ENCODE results near the gene CDK14.

CDK14 gene

DNA sequence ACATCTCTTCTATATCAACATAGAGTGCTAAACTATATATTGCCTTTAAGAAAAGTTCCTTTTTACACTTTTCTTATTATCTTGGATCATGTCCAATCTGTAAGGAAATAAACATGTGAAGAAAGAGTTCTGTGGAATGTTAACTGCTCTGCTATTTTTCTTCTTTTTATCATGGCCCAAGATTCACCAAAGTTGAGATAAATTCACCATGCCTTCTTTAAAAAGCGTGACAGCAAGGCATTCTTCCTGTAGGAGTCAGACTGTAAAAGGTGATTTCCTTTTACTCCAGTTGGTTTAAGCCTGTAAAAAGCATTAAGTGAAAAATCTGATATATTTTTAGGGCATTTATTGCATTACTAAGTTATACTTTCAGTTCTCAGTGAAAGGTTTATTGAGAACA is 502.4 kb downstream of the CDK14 start:
- Histone ChIP-seq H4K91ac (ENCODE audit: low read depth, low read length) (no peak overlapping the region), H3K9me3 (ENCODE audit: insufficient read depth, low read depth, low read length) (no peaks in the 10 kb centered on the region), H3K79me2 (ENCODE audit: control insufficient read depth, insufficient read depth, low read length, poor library complexity) (no peaks in the 10 kb centered on the region), H3K14ac (ENCODE audit: low read length) (no peak overlapping the region), H2BK12ac (ENCODE audit: low read length) (no peak overlapping the region), H2AK5ac (ENCODE audit: low read length) (no peak overlapping the region), H3K27me3 (ENCODE audit: insufficient read depth, low read length) (no peaks in the 10 kb centered on the region), H3K23ac (ENCODE audit: low read length) (no peak overlapping the region), H3K79me1 (ENCODE audit: low read length) (no peaks in the 10 kb centered on the region), H2BK120ac (ENCODE audit: insufficient read depth, low read length, poor library complexity) (no peak overlapping the region), H3K18ac (ENCODE audit: low read length) (no peak overlapping the region), H2AFZ (ENCODE audit: insufficient read depth, low read length, poor library complexity) (no peak overlapping the region), H4K12ac (ENCODE audit: low read depth, low read length) (no peak overlapping the region), H3K36me3 (ENCODE audit: control insufficient read depth in 1 of 2, insufficient read depth in 2 of 2, low read length in 2 of 2) (no peaks in the 10 kb centered on the region), H4K8ac (ENCODE audit: low read depth, low read length) (no peak overlapping the region), H3K27ac (ENCODE audit: low read depth, low read length) (no peak overlapping the region), H2BK5ac (ENCODE audit: low read depth, low read length, poor library complexity) (no peak overlapping the region), H3K4me3 (ENCODE audit: low read depth, low read length) (no peak overlapping the region), H3K9ac (ENCODE audit: low read length) (no peak overlapping the region), H3K4me1 (ENCODE audit: control insufficient read depth in 1 of 2, insufficient read depth in 2 of 2, low read length in 2 of 2) (peaks cover 0 to 2% of the 10 kb centered on the region in 2 experiments), H3K4ac (ENCODE audit: low read depth, low read length) (no peak overlapping the region), H3K4me2 (ENCODE audit: low read length) (no peak overlapping the region)
- WGBS (ENCODE audit: extremely low coverage, insufficient coverage, insufficient read length): no CpG with 5 or more reads among the region's 1 CpG
- no peak for DNase-seq

DNA sequence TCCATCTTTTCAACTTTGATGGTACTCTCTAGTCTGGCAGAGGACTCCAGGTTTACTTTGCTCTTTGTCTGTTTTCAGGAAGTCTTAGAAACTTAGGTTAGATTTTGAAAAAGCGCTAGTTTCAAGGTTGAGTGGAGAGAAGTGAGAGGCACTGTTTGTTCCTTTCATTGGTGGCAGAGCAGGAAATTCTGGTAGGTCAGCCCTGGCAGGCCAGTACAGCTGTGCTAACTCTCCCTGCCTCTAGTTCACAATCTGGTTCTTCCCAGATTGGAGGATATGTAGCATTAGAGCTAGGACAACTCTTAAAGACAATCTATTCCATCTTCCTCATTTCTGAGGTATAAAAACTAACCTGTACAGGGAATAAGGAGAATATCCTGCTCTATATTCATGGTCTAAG is 507.2 kb downstream of the CDK14 start:
- Histone ChIP-seq H3K79me2 (ENCODE audit: control insufficient read depth, insufficient read depth, low read length, poor library complexity) (no peaks in the 10 kb centered on the region), H3K4me3 (ENCODE audit: low read depth, low read length) (no peak overlapping the region), H4K12ac (ENCODE audit: low read depth, low read length) (no peak overlapping the region), H3K36me3 (ENCODE audit: control insufficient read depth in 1 of 2, insufficient read depth in 2 of 2, low read length in 2 of 2) (no peaks in the 10 kb centered on the region), H3K79me1 (ENCODE audit: low read length) (no peaks in the 10 kb centered on the region), H3K18ac (ENCODE audit: low read length) (no peak overlapping the region), H3K4me1 (ENCODE audit: control insufficient read depth in 1 of 2, insufficient read depth in 2 of 2, low read length in 2 of 2) (peaks cover 0 to 2% of the 10 kb centered on the region in 2 experiments), H3K4ac (ENCODE audit: low read depth, low read length) (no peak overlapping the region), H3K4me2 (ENCODE audit: low read length) (no peak overlapping the region), H3K27ac (ENCODE audit: low read depth, low read length) (no peak overlapping the region), H2AFZ (ENCODE audit: insufficient read depth, low read length, poor library complexity) (no peak overlapping the region), H2BK5ac (ENCODE audit: low read depth, low read length, poor library complexity) (no peak overlapping the region), H2BK120ac (ENCODE audit: insufficient read depth, low read length, poor library complexity) (no peak overlapping the region), H3K23ac (ENCODE audit: low read length) (no peak overlapping the region), H3K27me3 (ENCODE audit: insufficient read depth, low read length) (no peaks in the 10 kb centered on the region), H4K8ac (ENCODE audit: low read depth, low read length) (no peak overlapping the region), H3K9ac (ENCODE audit: low read length) (no peak overlapping the region), H2BK12ac (ENCODE audit: low read length) (no peak overlapping the region), H4K91ac (ENCODE audit: low read depth, low read length) (no peak overlapping the region), H3K9me3 (ENCODE audit: insufficient read depth, low read depth, low read length) (no peaks in the 10 kb centered on the region), H2AK5ac (ENCODE audit: low read length) (no peak overlapping the region), H3K14ac (ENCODE audit: low read length) (no peak overlapping the region)
- peak in 1 of 2 donors; percentile 29 for DNase-seq
- no CpG with 5 or more reads among the region's 1 CpG for WGBS (ENCODE audit: extremely low coverage, insufficient coverage, insufficient read length)

DNA sequence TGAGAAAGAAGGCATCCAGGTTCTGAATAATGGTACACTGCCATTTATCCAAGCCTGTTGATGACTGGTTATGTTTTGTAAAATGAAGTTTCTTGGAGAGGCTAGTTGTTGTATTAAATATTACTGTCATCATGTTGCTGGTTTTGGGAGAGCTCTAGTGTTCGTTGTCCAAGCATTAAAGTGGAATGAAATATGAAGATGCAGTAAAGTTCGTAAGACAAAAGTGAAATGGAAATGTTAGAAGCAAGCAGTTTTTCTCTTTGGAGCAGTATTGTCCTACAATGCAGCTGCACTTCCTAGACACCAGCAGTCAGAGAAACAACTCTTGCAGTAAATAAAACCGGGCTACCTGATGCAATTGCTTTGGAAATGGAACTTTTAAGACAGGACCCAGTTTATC is 511.3 kb downstream of the CDK14 start:
- Histone ChIP-seq H2AFZ (ENCODE audit: insufficient read depth, low read length, poor library complexity) (no peak overlapping the region), H3K14ac (ENCODE audit: low read length) (no peak overlapping the region), H4K91ac (ENCODE audit: low read depth, low read length) (no peak overlapping the region), H3K27ac (ENCODE audit: low read depth, low read length) (no peak overlapping the region), H3K4me3 (ENCODE audit: low read depth, low read length) (no peak overlapping the region), H3K9ac (ENCODE audit: low read length) (no peak overlapping the region), H3K9me3 (ENCODE audit: insufficient read depth, low read depth, low read length) (no peaks in the 10 kb centered on the region), H2BK5ac (ENCODE audit: low read depth, low read length, poor library complexity) (no peak overlapping the region), H2AK5ac (ENCODE audit: low read length) (no peak overlapping the region), H2BK12ac (ENCODE audit: low read length) (no peak overlapping the region), H3K4ac (ENCODE audit: low read depth, low read length) (no peak overlapping the region), H3K23ac (ENCODE audit: low read length) (no peak overlapping the region), H3K4me1 (ENCODE audit: control insufficient read depth in 1 of 2, insufficient read depth in 2 of 2, low read length in 2 of 2) (peaks cover 0 to 2% of the 10 kb centered on the region in 2 experiments), H3K18ac (ENCODE audit: low read length) (no peak overlapping the region), H2BK120ac (ENCODE audit: insufficient read depth, low read length, poor library complexity) (no peak overlapping the region), H3K4me2 (ENCODE audit: low read length) (no peak overlapping the region), H3K36me3 (ENCODE audit: control insufficient read depth in 1 of 2, insufficient read depth in 2 of 2, low read length in 2 of 2) (no peaks in the 10 kb centered on the region), H4K12ac (ENCODE audit: low read depth, low read length) (no peak overlapping the region), H4K8ac (ENCODE audit: low read depth, low read length) (no peak overlapping the region), H3K27me3 (ENCODE audit: insufficient read depth, low read length) (no peaks in the 10 kb centered on the region), H3K79me1 (ENCODE audit: low read length) (no peaks in the 10 kb centered on the region), H3K79me2 (ENCODE audit: control insufficient read depth, insufficient read depth, low read length, poor library complexity) (no peaks in the 10 kb centered on the region)
- WGBS (ENCODE audit: extremely low coverage, insufficient coverage, insufficient read length): no CpG with 5 or more reads among the region's 3 CpGs
- no peak for DNase-seq

DNA sequence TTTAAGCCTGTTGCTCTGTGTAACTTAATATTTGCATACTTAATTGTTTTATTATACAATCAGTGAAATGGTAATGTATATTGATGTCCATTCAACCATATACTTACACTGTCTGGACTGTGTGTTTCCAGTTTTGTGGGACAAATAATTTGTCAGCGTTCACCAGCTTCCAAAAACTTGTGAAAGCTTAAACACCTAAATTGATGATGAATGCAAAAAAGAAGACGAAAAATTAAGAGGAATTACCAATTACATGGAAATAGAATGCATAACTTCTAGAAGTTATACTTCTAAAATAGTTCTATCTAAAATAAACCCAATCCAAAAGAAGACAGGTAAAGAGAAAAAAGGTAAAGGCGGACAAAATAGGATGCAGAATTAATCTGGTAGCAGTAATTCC is 513.1 kb downstream of the CDK14 start:
- DNase-seq: no peak
- Histone ChIP-seq H4K91ac (ENCODE audit: low read depth, low read length) (no peak overlapping the region), H2BK5ac (ENCODE audit: low read depth, low read length, poor library complexity) (no peak overlapping the region), H3K9me3 (ENCODE audit: insufficient read depth, low read depth, low read length) (no peaks in the 10 kb centered on the region), H2BK120ac (ENCODE audit: insufficient read depth, low read length, poor library complexity) (no peak overlapping the region), H3K27me3 (ENCODE audit: insufficient read depth, low read length) (no peaks in the 10 kb centered on the region), H3K23ac (ENCODE audit: low read length) (no peak overlapping the region), H2AFZ (ENCODE audit: insufficient read depth, low read length, poor library complexity) (no peak overlapping the region), H3K9ac (ENCODE audit: low read length) (no peak overlapping the region), H3K27ac (ENCODE audit: low read depth, low read length) (no peak overlapping the region), H3K4me2 (ENCODE audit: low read length) (no peak overlapping the region), H3K4me3 (ENCODE audit: low read depth, low read length) (no peak overlapping the region), H3K18ac (ENCODE audit: low read length) (no peak overlapping the region), H3K4me1 (ENCODE audit: control insufficient read depth in 1 of 2, insufficient read depth in 2 of 2, low read length in 2 of 2) (no peaks in the 10 kb centered on the region), H3K36me3 (ENCODE audit: control insufficient read depth in 1 of 2, insufficient read depth in 2 of 2, low read length in 2 of 2) (no peaks in the 10 kb centered on the region), H4K8ac (ENCODE audit: low read depth, low read length) (no peak overlapping the region), H3K79me2 (ENCODE audit: control insufficient read depth, insufficient read depth, low read length, poor library complexity) (no peaks in the 10 kb centered on the region), H3K14ac (ENCODE audit: low read length) (no peak overlapping the region), H3K79me1 (ENCODE audit: low read length) (no peaks in the 10 kb centered on the region), H2AK5ac (ENCODE audit: low read length) (no peak overlapping the region), H4K12ac (ENCODE audit: low read depth, low read length) (no peak overlapping the region), H2BK12ac (ENCODE audit: low read length) (no peak overlapping the region), H3K4ac (ENCODE audit: low read depth, low read length) (no peak overlapping the region)
- WGBS (ENCODE audit: extremely low coverage, insufficient coverage, insufficient read length): no CpG with 5 or more reads among the region's 3 CpGs
